Stimulated activated memory B cell treated with anti-CD40 and anti-IgM and Interleukin-4, amounts not matched to agents 10 μg/mL and 1 μg/mL and 100 μg/mL, for 72 hours (primary cell): ENCODE measurements around the gene IFT25.
"Not testable (repeated sequence)": the region's sequence is repeated elsewhere in the genome, so short reads cannot be mapped to it uniquely, and the experiment has no call there.

ENCODE experiments used
- ATAC-seq: fragments of 150-1000 bp; cut with Tn5 transposase; 2 replicates; pipeline ENCODE4 v1.10.0; 2021
- H3K27ac Mint-ChIP-seq: one replicate; pipeline ENCODE4 v1.8.0; 2022; ENCODE audit warnings: mild to moderate bottlenecking, mixed read lengths
- H3K27me3 Mint-ChIP-seq: one replicate; pipeline ENCODE4 v1.8.0; 2022; ENCODE audit warnings: mixed read lengths
- H3K36me3 Mint-ChIP-seq: one replicate; pipeline ENCODE4 v1.8.0; 2022; ENCODE audit warnings: mixed read lengths
- H3K4me1 Mint-ChIP-seq: one replicate; pipeline ENCODE4 v1.8.0; 2022; ENCODE audit warnings: mixed read lengths
- H3K4me3 Mint-ChIP-seq: one replicate; pipeline ENCODE4 v1.8.0; 2022; ENCODE audit warnings: mild to moderate bottlenecking, moderate library complexity, mixed read lengths
- H3K9me3 Mint-ChIP-seq: one replicate; pipeline ENCODE4 v1.8.0; 2022; ENCODE audit warnings: mixed read lengths

Gene IFT25

DNA sequence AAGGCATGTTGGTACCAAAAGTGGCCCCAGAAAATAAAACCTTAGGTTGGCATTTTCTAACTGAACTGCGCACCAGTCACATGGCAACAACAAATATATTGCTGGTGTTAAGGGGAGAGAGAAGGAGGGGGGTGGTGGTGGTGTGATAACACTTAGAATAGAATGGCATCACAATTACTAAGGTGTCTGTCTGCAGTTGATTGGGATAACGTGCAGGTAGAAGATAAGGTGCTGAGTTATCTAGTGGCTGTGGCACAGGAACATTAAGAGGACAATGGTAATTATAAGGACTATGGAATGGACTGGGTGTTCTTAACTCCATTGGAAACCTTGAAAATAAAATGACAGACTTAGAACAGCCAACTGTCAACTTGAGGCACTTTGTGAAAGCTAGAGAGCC is 54.5 kb downstream of the IFT25 start:
- no peak overlapping the region for H3K4me3 Mint-ChIP-seq
- no peaks in the 10 kb centered on the region for H3K9me3 Mint-ChIP-seq
- no peak for ATAC-seq
- peaks cover 11% of the 10 kb centered on the region for H3K27me3 Mint-ChIP-seq
- H3K27ac Mint-ChIP-seq, result no peak overlapping the region
- H3K4me1 Mint-ChIP-seq, result peaks cover 23% of the 10 kb centered on the region
- H3K36me3 Mint-ChIP-seq, result no peaks in the 10 kb centered on the region

DNA sequence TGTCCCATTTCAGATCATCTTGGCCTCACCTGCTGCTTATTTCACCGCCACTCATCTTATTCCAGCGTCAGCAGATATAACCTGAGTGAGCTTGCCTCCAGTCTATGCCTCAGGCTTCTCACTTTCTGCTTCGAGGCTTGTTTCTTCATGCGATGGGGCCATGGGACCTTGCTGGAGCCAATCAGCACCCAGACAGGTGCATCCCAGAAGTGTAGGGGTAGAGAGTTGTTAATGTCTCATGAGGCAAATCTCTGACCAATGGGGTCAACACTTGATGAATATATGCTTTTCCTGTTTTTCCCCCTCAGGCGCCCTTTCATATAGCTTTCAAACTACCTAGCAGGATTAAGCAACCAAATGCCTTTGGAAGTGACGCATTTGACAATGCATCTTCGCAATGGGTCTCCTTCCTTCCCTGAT is 55.0 kb downstream of the IFT25 start:
- Mint-ChIP-seq H3K27me3 (peaks cover 6% of the 10 kb centered on the region), H3K9me3 (no peaks in the 10 kb centered on the region), H3K27ac (peak overlapping the region; percentile 85), H3K36me3 (no peaks in the 10 kb centered on the region), H3K4me1 (peaks cover 23% of the 10 kb centered on the region), H3K4me3 (peak overlapping the region; percentile 90)
- no peak for ATAC-seq

DNA sequence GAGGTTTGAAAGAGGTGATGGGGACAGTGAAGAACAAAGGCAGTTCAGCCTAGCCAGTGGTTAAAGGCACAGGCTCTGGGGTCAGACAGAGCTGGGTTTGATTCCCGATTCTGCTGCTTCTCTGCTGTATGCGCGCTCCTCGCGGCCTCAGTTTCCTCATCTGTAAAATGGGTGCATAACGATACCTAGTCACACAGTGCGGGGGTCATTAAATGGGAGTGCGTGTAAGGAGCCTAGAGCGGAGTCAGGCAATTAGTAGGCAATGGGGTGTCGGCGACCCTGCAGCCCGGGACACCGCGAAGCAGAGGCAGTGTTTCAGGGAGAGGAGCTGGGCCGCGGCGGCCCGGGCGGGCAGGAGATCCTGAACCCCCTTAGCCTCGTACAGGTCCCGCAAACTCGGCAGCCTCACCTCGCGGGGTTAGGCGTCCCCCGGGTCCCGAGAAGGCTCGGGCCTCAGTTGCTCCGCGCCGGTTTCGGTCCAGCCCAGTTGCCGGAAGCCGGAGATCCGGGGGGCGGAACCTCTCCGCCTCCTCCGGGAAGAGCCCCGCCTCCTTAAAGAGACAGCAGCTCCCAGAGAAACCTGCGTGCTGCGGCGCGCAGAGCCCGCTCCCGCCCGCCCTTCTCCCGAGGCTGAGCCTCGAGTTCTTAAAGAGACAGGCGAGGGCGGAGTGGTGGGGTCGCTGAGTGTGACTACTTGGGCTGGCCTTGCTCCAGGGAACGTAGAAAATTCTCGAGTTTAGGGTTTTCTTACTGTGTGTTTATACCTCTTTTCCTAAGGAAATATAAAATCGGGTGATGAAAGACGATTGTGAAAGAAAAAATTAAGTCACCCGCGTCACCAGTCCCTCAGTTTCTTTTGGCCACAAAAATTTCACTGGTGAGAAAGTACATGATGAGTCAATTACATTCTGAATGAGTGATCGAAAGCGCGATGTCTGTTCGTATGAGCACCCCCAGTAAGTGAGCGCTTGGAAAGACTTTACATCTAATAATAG is 55.9 kb downstream of the IFT25 start, which contains the start of gene YIPF1:
Gene YIPF1 (minus strand): TSS at position 494 of the 995 bp plus-strand sequence. CDS start 860 bp downstream, outside the sequence.
- H3K27me3 Mint-ChIP-seq, result no peaks in the 10 kb centered on the region
- no peaks in the 10 kb centered on the region for H3K36me3 Mint-ChIP-seq
- H3K4me1 Mint-ChIP-seq, result peaks cover 23% of the 10 kb centered on the region
- peak within 1 kb of the TSS; percentile 85 for H3K27ac Mint-ChIP-seq
- no peaks in the 10 kb centered on the region for H3K9me3 Mint-ChIP-seq
- ATAC-seq, result peak; percentile 98
- H3K4me3 Mint-ChIP-seq, result peak within 1 kb of the TSS; percentile 90

DNA sequence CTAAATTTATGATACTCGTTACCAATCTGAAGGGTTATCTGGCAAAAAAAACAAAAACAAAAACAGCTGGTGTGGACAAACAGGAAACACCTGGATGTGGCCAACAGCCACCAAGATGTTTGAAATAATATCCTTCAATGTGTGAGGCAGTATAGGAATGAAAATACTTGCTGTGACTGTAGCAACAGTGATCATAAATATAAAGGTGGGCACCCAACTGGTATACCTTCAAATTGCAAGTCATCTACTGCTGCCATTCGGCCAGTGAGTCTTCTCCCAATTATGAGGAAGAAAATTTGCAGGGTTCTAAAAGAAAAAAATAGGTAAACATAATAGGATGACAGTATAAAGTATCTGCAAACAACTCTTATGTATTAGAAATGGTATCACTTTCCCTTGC is 56.8 kb downstream of the IFT25 start:
- ATAC-seq, result no peak
- H3K27ac Mint-ChIP-seq, result peak overlapping the region; percentile 85
- H3K9me3 Mint-ChIP-seq, result no peaks in the 10 kb centered on the region
- peaks cover 23% of the 10 kb centered on the region for H3K4me1 Mint-ChIP-seq
- H3K27me3 Mint-ChIP-seq, result no peaks in the 10 kb centered on the region
- peak overlapping the region; percentile 90 for H3K4me3 Mint-ChIP-seq
- H3K36me3 Mint-ChIP-seq, result no peaks in the 10 kb centered on the region

DNA sequence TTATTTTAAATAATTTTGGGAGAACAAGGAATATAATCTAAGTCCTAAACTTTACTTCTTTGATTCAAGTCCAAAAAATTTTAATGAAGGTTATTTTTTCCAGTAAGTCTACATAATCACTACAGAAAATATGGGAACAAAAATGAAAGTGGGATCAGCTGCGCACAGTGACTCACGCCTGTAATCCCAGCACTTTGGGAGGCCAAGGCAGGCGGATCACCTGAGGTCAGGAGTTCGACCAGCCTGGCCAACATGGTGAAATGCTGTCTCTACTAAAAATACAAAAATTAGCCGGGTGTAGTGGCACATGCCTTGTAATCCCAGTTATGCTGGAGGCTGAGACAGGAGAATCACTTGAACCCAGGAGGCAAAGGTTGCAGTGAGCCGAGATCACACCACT is 61.9 kb downstream of the IFT25 start:
- ATAC-seq, H3K4me3 Mint-ChIP-seq, H3K27ac Mint-ChIP-seq, H3K9me3 Mint-ChIP-seq, H3K27me3 Mint-ChIP-seq, H3K4me1 Mint-ChIP-seq: not testable (repeated sequence)
- H3K36me3 Mint-ChIP-seq, result peaks cover 39% of the 10 kb centered on the region

DNA sequence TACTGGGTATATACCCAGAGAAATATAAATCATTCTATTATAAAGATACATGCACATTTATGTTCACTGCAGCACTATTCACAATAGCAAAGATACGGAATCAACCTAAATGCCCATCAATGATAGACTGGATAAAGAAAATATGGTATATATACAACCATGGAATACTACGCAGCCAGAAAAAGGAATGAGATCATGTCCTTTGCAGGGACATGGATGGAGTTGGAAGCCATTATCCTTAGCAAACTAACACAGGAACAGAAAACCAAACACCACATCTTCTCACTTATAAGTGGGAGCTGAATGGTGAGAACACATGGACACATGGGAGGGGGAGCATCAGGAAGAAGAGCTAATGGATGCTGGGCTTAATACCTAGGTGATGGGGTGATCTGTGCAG is 63.6 kb downstream of the IFT25 start:
- ATAC-seq, H3K27ac Mint-ChIP-seq, H3K9me3 Mint-ChIP-seq, H3K27me3 Mint-ChIP-seq, H3K4me1 Mint-ChIP-seq, H3K4me3 Mint-ChIP-seq: not testable (repeated sequence)
- peaks cover 53% of the 10 kb centered on the region for H3K36me3 Mint-ChIP-seq

DNA sequence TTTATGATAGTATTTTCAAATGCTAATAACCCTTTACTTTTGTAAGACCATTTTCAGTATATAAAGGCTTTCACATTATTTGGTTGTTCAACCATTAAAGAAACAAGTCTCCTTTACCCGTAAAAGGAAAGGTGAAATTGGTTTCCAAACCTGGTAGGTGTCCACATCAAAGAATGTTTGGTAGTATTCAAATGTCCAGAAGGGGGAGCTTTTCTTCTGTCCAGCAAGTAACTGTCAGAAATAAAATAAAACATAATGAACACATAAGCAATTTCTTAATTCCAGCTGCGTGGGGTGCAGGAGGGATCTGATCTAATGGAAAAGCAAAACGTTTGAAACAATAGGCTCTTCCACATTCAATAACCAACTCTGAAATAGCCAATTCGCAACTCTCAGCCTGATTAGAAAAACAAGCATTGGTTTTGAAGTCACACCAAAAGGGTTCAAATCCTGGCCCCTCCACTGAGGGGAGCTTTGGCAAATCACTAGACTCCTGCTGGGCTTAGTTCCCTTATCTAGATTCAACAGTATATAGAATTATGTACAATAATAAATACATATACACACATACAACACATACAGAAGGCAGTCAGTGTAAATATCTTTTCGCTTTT is 66.9 kb downstream of the IFT25 start:
- peaks cover 69% of the 10 kb centered on the region for H3K36me3 Mint-ChIP-seq

DNA sequence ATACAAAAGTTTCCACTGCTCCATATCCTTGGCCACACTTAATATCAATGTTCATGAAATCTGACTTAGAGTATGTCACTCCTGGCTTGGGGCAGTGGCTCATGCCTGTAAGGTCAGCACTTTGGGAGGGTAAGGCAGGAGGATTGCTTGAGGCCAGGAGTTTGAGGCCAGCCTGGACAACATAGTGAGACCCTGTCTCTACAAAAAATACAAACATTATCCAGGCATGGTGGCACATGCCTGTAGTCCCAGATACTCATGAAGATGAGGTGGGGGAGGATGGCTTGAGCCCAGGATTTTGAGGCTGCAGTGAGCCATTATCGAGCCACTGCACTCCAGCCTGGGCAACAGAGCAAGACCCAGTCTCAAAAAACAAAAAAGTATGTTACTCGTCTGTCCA is 70.3 kb downstream of the IFT25 start:
- not testable (repeated sequence) for ATAC-seq, H3K27me3 Mint-ChIP-seq, H3K4me1 Mint-ChIP-seq, H3K9me3 Mint-ChIP-seq, H3K4me3 Mint-ChIP-seq, H3K27ac Mint-ChIP-seq
- peaks cover 42% of the 10 kb centered on the region for H3K36me3 Mint-ChIP-seq

More for the DNA sequence above, 66.9 kb downstream of the IFT25 start:
- Mint-ChIP-seq H3K4me1 (no peaks in the 10 kb centered on the region), H3K27me3 (no peaks in the 10 kb centered on the region), H3K27ac (no peak overlapping the region), H3K9me3 (peaks cover 3% of the 10 kb centered on the region), H3K4me3 (no peak overlapping the region)
- ATAC-seq, result no peak

DNA sequence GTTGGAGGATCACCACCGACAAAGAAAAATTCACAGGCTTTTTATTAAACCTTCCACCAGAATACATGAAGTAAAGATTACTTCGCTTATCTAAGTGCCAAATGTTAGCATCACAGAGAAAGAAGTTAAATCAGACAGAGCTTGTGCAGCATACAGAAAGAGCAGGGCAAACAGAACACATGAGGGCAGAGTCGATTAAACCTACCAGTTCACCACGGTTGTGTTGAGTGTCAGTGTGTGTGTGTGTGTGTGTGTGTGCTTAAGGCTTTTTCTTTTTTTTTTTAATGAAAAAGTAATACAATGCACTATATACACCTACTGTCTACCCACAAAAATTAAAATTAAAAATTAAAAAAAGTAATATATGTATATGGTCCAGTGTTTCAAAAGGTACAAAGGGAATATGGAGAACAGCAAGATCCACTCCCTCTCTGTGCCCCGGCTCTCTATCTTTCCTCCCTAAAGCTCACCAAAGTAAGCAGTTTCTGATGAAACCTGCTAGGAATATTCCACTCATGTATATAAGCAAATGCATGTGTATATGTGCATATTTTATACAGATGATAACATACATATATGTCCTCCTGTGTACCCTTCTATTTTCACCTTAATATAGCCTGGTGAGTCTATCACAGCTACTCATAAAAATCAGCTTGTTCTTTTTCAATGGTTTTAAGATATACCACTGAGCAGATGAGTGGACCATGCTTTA is 73.6 kb downstream of the IFT25 start:
- Mint-ChIP-seq H3K36me3 (peaks cover 24% of the 10 kb centered on the region), H3K27ac (no peak overlapping the region), H3K27me3 (no peaks in the 10 kb centered on the region), H3K4me1 (peaks cover 10% of the 10 kb centered on the region), H3K9me3 (no peaks in the 10 kb centered on the region), H3K4me3 (no peak overlapping the region)
- ATAC-seq, result no peak
